Inferior parietal cortex (tissue), 1 donor: ENCODE results near the gene MTHFD2L.

Source experiments
- DNase-seq: peaks from one replicate; pipeline ENCODE4 v3.0.0-alpha.2; 2016; ENCODE audit errors: extremely low spot score

MTHFD2L gene

GRCh38 chr4:74132944-74133343 lies 25.0 kb upstream of the MTHFD2L start:
- DNase-seq = no peak

GRCh38 chr4:74133786-74134499 lies 24.0 kb upstream of the MTHFD2L start:
- peak; percentile 88 for DNase-seq

GRCh38 chr4:74134500-74134852 lies 23.4 kb upstream of the MTHFD2L start:
- DNase-seq = no peak

- no peak for DNase-seq
Measured at GRCh38 chr4:74146581-74147129, 11.3 kb upstream of the MTHFD2L start.

GRCh38 chr4:74148205-74148604 lies 9.7 kb upstream of the MTHFD2L start:
- no peak for DNase-seq

- no peak for DNase-seq
Measured at GRCh38 chr4:74152836-74153235, 5.1 kb upstream of the MTHFD2L start.

- no peak for DNase-seq
Measured at GRCh38 chr4:74156521-74156920, 1.4 kb upstream of the MTHFD2L start.

GRCh38 chr4:74157154-74157553 lies 764 bp upstream of the MTHFD2L start:
- DNase-seq = no peak

GRCh38 chr4:74158466-74159142 lies 686 bp downstream of the MTHFD2L start:
- DNase-seq = peak; percentile 47

- DNase-seq = peak; percentile 38
Measured at GRCh38 chr4:74159143-74159709, 1.3 kb downstream of the MTHFD2L start.

- DNase-seq = no peak
Measured at GRCh38 chr4:74161666-74162450, 3.9 kb downstream of the MTHFD2L start.

GRCh38 chr4:74166135-74166534 lies 8.2 kb downstream of the MTHFD2L start:
- no peak for DNase-seq

GRCh38 chr4:74166818-74167217 lies 8.9 kb downstream of the MTHFD2L start:
- DNase-seq = no peak

- DNase-seq = no peak
Measured at GRCh38 chr4:74167585-74167984, 9.7 kb downstream of the MTHFD2L start.

GRCh38 chr4:74168841-74169240 lies 10.9 kb downstream of the MTHFD2L start:
- no peak for DNase-seq

GRCh38 chr4:74173321-74173720 lies 15.4 kb downstream of the MTHFD2L start:
- no peak for DNase-seq

GRCh38 chr4:74174421-74174820 lies 16.5 kb downstream of the MTHFD2L start:
- DNase-seq = no peak

GRCh38 chr4:74174941-74175340 lies 17.0 kb downstream of the MTHFD2L start:
- no peak for DNase-seq

- DNase-seq = no peak
Measured at GRCh38 chr4:74175379-74175778, 17.5 kb downstream of the MTHFD2L start.

GRCh38 chr4:74178798-74179197 lies 20.9 kb downstream of the MTHFD2L start:
- no peak for DNase-seq

- no peak for DNase-seq
Measured at GRCh38 chr4:74181219-74181618, 23.3 kb downstream of the MTHFD2L start.

- no peak for DNase-seq
Measured at GRCh38 chr4:74188912-74189311, 31.0 kb downstream of the MTHFD2L start.
